Panc1 (cell line): ENCODE data around the gene TMOD2. TPM values are rescaled to one million over a fixed set of nuclear protein-coding genes. Genes with fewer than 3 reads are reported as not detected.

Experiments
- ATAC-seq: fragments of 200-7000 bp; cut with Tn5 transposase; 2 replicates; pipeline ENCODE4 v1.9.1; 2020; ENCODE audit warnings: mild to moderate bottlenecking, moderate library complexity
- BruUV-seq: library from RNA; stranded (reverse); fragments of 400-500 nt; replicated peaks from 2 replicates; lab custom pipeline; 2021; lab: Mats Ljungman, UMichigan
- CTCF ChIA-PET: fragments of 300-600 bp; sonication (Branson Sonifier 250); formaldehyde crosslinking; loops from one replicate; lab custom pipeline; 2022; ENCODE audit warnings: antibody characterized with exemption; lab: Charles Lee
- POLR2A ChIA-PET: fragments of 300-600 bp; sonication (Branson Sonifier 250); formaldehyde crosslinking; loops from one replicate; lab custom pipeline; 2022; ENCODE audit warnings: antibody characterized with exemption; lab: Charles Lee
- DNase-seq: peaks from one replicate; pipeline ENCODE4 v3.0.0-alpha.2; 2010; ENCODE audit warnings: low read depth, low spot score
- H3K27ac ChIP-seq: 2 replicates; pipeline ENCODE4 v1.5.1; 2011; ENCODE audit warnings: mild to moderate bottlenecking, low read length, inconsistent platforms
- H3K27me3 ChIP-seq: fragments of 200-500 bp; sonication (Bioruptor generic); 2 replicates; pipeline ENCODE4 v1.6.0; 2014; ENCODE audit warnings: low read length, inconsistent platforms; ENCODE audit not compliant: control insufficient read depth, insufficient read depth
- H3K36me3 ChIP-seq: fragments of 200-500 bp; sonication (Bioruptor generic); 2 replicates; pipeline ENCODE4 v1.5.1; 2014; ENCODE audit warnings: inconsistent platforms, mild to moderate bottlenecking, low read length, moderate library complexity; ENCODE audit not compliant: control insufficient read depth, insufficient read depth
- H3K4me1 ChIP-seq: 2 replicates; pipeline ENCODE4 v1.5.1; 2011; ENCODE audit warnings: inconsistent platforms, mild to moderate bottlenecking, low read length, moderate library complexity; ENCODE audit not compliant: control insufficient read depth, insufficient read depth
- H3K4me3 ChIP-seq, 2 experiments: 2 replicates each; pipeline ENCODE4 v1.5.1; 2011 to 2012; ENCODE audit warnings: low read depth in 2 of 2, low read length in 2 of 2, mild to moderate bottlenecking in 2 of 2, inconsistent platforms in 1 of 2, moderate library complexity in 1 of 2
- H3K9me3 ChIP-seq: fragments of 200-500 bp; sonication (Bioruptor generic); 2 replicates; pipeline ENCODE4 v1.5.1; 2014; ENCODE audit warnings: low read depth, mild to moderate bottlenecking, inconsistent platforms, low read length, moderate library complexity; ENCODE audit not compliant: control insufficient read depth, insufficient read depth
- CTCF ChIP-seq: fragments of 450-650 bp; IDR thresholded peaks from 2 replicates; pipeline ENCODE4 v1.5.1; 2017; ENCODE audit warnings: mild to moderate bottlenecking
- POLR2AphosphoS5 ChIP-seq: IDR thresholded peaks from 2 replicates; pipeline ENCODE4 v1.6.1; 2012; ENCODE audit warnings: mild to moderate bottlenecking, low read depth, low read length, moderate library complexity
- REST ChIP-seq, 2 experiments: IDR thresholded peaks; 2 replicates each; pipeline ENCODE4 v1.6.1; 2011 to 2012; ENCODE audit warnings: low read depth in 2 of 2, control low read depth in 1 of 2, low read length in 1 of 2, mild to moderate bottlenecking in 1 of 2, moderate library complexity in 1 of 2; ENCODE audit not compliant: insufficient read depth in 1 of 2
- SIN3A ChIP-seq: IDR thresholded peaks from 2 replicates; pipeline ENCODE4 v1.6.1; 2012; ENCODE audit warnings: low read depth, mild to moderate bottlenecking, low read length, moderate library complexity, borderline replicate concordance; ENCODE audit not compliant: insufficient read depth
- TCF7L2 ChIP-seq: IDR thresholded peaks from 2 replicates; pipeline ENCODE4 v1.6.1; 2011; ENCODE audit warnings: mild to moderate bottlenecking, low read depth, low read length, inconsistent platforms
- in situ Hi-C: cut with HindIII; loops from 2 replicates; pipeline ENCODE4 v1.10.0; 2016; ENCODE audit warnings: low sequenced_read_pairs, low pct_unique_long_range_greater_than_20kb
- intact Hi-C: fragments of 100-400 bp; cut with micrococcal nuclease; formaldehyde crosslinking; loops from one replicate; pipeline ENCODE4 v1.10.0; 2022; ENCODE audit not compliant: unreplicated experiment
- total RNA-seq: library from RNA; stranded (reverse); gene quantifications from one replicate; pipeline ENCODE4 v1.2.1, GENCODE V29; 2021; ENCODE audit not compliant: unreplicated experiment

TMOD2 gene
- total RNA-seq, 1 experiment from 2014 or later, result 1.7 TPM

GRCh38 chr15:51732646-51733045, 18.8 kb upstream of the TMOD2 start:
- Histone ChIP-seq H3K36me3 (no peaks in the 10 kb centered on the region), H3K4me3 (no peak overlapping the region), H3K27me3 (no peaks in the 10 kb centered on the region), H3K9me3 (no peaks in the 10 kb centered on the region), H3K4me1 (peaks cover 25% of the 10 kb centered on the region), H3K27ac (no peak overlapping the region)
- in situ Hi-C loops, result no loop called here
- BruUV-seq, result no TSS peak
- CTCF ChIA-PET, result no interaction called here
- ATAC-seq, result no peak
- TF ChIP-seq REST (IDR thresholded peaks at IDR 0.05; ENCODE audit: insufficient read depth in 1 of 2, low read depth in 2 of 2, low read length in 1 of 2), result no peak
- intact Hi-C loops, result no loop called here
- POLR2A ChIA-PET, result no interaction called here
- DNase-seq, result no peak

GRCh38 chr15:51735228-51736010, 16.0 kb upstream of the TMOD2 start:
- ATAC-seq, result no peak
- no peak for DNase-seq
- CTCF ChIA-PET, result interaction anchor here (0.6 kb wide), 1 partner anchor 55 kb away, joined by 4 read pairs; no protein-coding TSS in a partner anchor
- no peaks in the 10 kb centered on the region for H3K27me3 ChIP-seq
- BruUV-seq, result no TSS peak
- intact Hi-C loops, result no loop called here
- peaks cover 25% of the 10 kb centered on the region for H3K4me1 ChIP-seq
- H3K36me3 ChIP-seq, result no peaks in the 10 kb centered on the region
- no peak overlapping the region for H3K27ac ChIP-seq
- no peak overlapping the region for H3K4me3 ChIP-seq
- H3K9me3 ChIP-seq, result no peaks in the 10 kb centered on the region
- POLR2A ChIA-PET, result no interaction called here
- in situ Hi-C loops, result no loop called here
- no peak for TF ChIP-seq SIN3A
- peak; percentile 43 for TF ChIP-seq CTCF

GRCh38 chr15:51736069-51736468, 15.3 kb upstream of the TMOD2 start:
- DNase-seq (no peak), ATAC-seq (no peak)
- H3K9me3 ChIP-seq, result no peaks in the 10 kb centered on the region
- peak overlapping the region; percentile 62 to 79; a peak in 3 of 4 replicates for H3K4me3 ChIP-seq
- ChIA-PET POLR2A (no interaction called here), CTCF (interaction anchor here (0.9 kb wide), 1 partner anchor 41 kb away, joined by 4 read pairs; no protein-coding TSS in a partner anchor)
- BruUV-seq, result TSS peak; percentile 58
- no peak for TF ChIP-seq POLR2AphosphoS5
- TF ChIP-seq CTCF, result no peak
- no peak for TF ChIP-seq SIN3A
- no peak for TF ChIP-seq TCF7L2
- no peak for TF ChIP-seq REST (IDR thresholded peaks at IDR 0.05; ENCODE audit: insufficient read depth in 1 of 2, low read depth in 2 of 2, low read length in 1 of 2)
- no peaks in the 10 kb centered on the region for H3K36me3 ChIP-seq
- in situ Hi-C loops (no loop called here), intact Hi-C loops (no loop called here)
- H3K27me3 ChIP-seq, result no peaks in the 10 kb centered on the region
- H3K27ac ChIP-seq, result peak overlapping the region; percentile 63; the same call in 1 of the 2 replicates
- peaks cover 25% of the 10 kb centered on the region for H3K4me1 ChIP-seq
